Panc1 (cell line): ENCODE results near the gene KRT26.

ENCODE experiments used
- CTCF ChIP-seq: fragments of 450-650 bp; IDR thresholded peaks from 2 replicates; pipeline ENCODE4 v1.5.1; 2017; ENCODE audit warnings: mild to moderate bottlenecking
- POLR2AphosphoS5 ChIP-seq: IDR thresholded peaks from 2 replicates; pipeline ENCODE4 v1.6.1; 2012; ENCODE audit warnings: mild to moderate bottlenecking, low read depth, low read length, moderate library complexity
- REST ChIP-seq, 2 experiments: IDR thresholded peaks; 2 replicates each; pipeline ENCODE4 v1.6.1; 2011 to 2012; ENCODE audit warnings: low read depth in 2 of 2, control low read depth in 1 of 2, low read length in 1 of 2, mild to moderate bottlenecking in 1 of 2, moderate library complexity in 1 of 2; ENCODE audit not compliant: insufficient read depth in 1 of 2
- SIN3A ChIP-seq: IDR thresholded peaks from 2 replicates; pipeline ENCODE4 v1.6.1; 2012; ENCODE audit warnings: low read depth, mild to moderate bottlenecking, low read length, moderate library complexity, borderline replicate concordance; ENCODE audit not compliant: insufficient read depth
- TCF7L2 ChIP-seq: IDR thresholded peaks from 2 replicates; pipeline ENCODE4 v1.6.1; 2011; ENCODE audit warnings: mild to moderate bottlenecking, low read depth, low read length, inconsistent platforms

GRCh38 chr17:40803617-40804082 is 31.6 kb upstream of the KRT26 start:
- TF ChIP-seq SIN3A (no peak), CTCF (peak; percentile 92), POLR2AphosphoS5 (no peak), REST (IDR thresholded peaks at IDR 0.05; ENCODE audit: insufficient read depth in 1 of 2, low read depth in 2 of 2, low read length in 1 of 2) (no peak), TCF7L2 (no peak)
